CD4-positive, alpha-beta T cell treated with Interferon gamma for 1 hour (primary cell): ENCODE data around the gene CCDC3.

Source experiments
- DNase-seq: peaks from one replicate; pipeline ENCODE4 v3.0.0-alpha.2; 2020

The CCDC3 gene

GRCh38 chr10:12960941-12961340 lies 40.6 kb downstream of the CCDC3 start:
- DNase-seq, result no peak

DNA sequence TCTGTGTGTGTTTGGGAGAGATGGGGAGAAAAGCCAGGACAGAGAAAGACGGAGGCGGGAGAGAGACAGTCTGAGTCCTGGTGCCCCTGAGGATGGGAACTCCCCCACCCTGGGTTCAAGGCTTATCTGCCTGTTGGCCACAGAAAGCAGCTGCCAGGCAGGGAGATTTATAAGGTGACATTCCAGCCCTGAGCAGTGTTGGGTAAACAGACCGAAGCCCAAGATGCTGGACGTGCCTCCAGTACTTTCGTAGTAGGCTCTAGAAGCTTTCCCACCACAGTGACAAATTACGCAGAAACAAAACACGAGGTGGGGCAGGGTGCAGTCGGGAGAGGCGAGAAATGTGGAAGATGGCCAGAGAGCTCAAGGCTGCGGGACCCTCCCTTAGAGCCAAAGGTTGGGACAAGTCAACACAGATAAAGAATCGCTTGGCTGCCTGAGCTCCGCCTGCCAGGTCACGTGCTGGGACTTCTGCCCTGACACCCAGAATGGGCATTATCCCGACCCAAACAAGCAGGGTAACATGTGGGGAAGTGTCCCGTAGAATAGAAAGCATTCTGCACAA lies 41.1 kb downstream of the CCDC3 start:
- no peak for DNase-seq

DNA sequence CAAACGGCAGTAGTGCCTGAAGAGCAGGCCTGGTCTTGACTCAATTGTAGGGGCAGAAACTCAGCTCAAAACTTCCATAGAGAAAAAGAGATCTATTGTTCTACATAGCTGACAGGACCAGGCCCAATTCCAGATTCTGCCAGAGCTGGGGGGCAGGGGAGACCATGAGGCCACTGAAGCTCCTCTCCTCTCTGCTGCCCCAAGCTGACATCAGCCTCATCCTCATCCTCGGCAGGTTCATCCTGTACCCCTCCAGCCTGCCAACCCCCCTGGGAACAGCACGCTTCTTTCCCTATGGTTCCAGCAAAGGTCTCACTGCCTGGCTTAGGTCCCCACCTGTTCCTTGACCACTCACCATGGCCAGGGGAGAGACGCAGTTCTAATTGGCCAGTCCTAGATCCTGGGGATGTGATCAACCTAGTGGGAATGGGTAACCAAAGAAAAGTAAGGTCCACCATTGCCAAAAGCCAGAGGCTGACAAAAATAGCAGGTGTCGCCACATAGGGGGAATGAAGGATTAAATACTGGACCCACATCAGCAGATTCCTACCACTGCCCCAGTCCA lies 42.9 kb downstream of the CCDC3 start:
- DNase-seq, result no peak

- DNase-seq, result no peak
Measured at GRCh38 chr10:12957081-12957480, 44.4 kb downstream of the CCDC3 start.

- DNase-seq, result no peak
Measured at GRCh38 chr10:12954866-12955265, 46.6 kb downstream of the CCDC3 start.

GRCh38 chr10:12950583-12951128 lies 50.9 kb downstream of the CCDC3 start:
- no peak for DNase-seq

GRCh38 chr10:12949248-12949647 lies 52.3 kb downstream of the CCDC3 start:
- DNase-seq, result no peak

- no peak for DNase-seq
Measured at GRCh38 chr10:12947741-12948140, 53.8 kb downstream of the CCDC3 start.

- no peak for DNase-seq
Measured at GRCh38 chr10:12946372-12946771, 55.1 kb downstream of the CCDC3 start.

GRCh38 chr10:12945690-12946359 lies 55.7 kb downstream of the CCDC3 start:
- no peak for DNase-seq

- DNase-seq, result no peak
Measured at GRCh38 chr10:12944931-12945330, 56.6 kb downstream of the CCDC3 start.

GRCh38 chr10:12943425-12943824 lies 58.1 kb downstream of the CCDC3 start:
- DNase-seq, result no peak

DNA sequence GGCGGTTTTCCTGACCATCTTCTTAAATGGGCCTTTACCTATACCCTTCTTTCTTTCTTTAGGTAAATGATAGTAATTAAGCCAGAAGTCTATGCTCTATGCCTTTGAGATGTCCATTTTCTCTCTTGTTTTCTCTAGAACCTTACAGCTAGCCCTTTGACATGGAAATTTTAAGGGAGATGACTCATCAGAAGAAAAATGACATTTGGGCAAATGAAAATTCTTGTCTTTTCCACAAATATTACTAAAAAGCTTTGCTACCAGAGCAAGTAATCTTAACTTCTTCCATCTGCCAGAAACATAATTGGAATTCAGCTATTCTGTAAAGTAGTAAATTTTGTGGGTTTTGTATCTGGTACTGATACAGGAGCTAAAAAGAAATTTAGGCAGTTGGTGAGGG lies 59.5 kb downstream of the CCDC3 start:
- DNase-seq, result no peak

DNA sequence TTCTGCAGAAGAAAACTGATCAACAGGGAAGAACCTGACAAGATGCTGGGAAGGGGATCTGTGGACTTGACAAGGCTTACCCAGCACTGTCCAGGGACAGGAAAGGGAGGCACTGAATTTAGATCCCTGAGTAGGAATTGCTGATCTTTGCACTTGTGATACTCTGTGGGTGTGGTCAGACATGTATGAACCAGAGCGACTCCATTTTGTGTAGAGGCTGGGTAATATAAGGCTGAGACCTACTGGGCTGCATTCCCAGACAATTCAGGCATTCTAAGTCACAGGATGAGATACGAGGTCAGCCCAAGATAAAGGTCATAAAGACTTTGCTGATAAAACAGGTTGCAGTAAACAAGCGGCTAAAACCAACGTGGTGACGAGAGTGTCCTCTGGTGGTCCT lies 60.7 kb downstream of the CCDC3 start:
- DNase-seq, result no peak

DNA sequence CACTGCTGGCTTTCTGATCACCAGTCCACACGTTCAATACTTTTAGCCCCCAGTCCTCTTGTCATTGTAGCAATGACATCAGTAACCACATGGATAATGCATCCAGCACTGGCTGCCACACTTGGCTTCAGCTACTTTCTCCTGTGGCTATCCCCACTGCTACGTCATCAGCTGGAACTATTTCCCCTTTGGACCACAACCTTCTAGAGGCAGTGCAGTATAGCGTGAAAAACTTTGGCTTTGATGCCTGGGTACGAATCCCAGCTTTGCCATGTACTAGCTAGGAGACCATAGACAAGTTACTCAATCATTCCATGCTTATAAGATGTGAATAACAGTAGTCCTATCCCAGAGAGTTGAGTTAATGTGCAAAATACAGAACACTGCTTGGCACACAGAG lies 63.2 kb downstream of the CCDC3 start:
- no peak for DNase-seq

DNA sequence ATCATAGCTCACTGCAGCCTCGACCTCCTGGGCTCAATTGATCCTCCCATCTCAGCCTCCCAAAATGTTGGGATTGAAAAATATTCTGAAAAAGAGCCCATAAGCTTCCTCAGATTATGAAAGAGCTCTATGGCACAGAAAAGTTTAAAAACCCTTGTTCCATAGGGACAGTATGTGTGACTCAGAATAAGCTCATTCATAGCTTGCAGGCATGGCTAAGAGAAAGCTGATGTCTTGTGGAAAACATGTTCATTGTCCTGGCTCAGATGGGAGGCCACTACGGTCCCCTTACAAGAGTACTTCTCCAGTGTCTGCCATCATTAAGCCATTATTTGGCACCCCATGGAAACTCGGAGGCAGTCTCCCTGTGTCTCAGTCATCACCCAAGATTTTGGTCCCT lies 64.0 kb downstream of the CCDC3 start:
- no peak for DNase-seq

DNA sequence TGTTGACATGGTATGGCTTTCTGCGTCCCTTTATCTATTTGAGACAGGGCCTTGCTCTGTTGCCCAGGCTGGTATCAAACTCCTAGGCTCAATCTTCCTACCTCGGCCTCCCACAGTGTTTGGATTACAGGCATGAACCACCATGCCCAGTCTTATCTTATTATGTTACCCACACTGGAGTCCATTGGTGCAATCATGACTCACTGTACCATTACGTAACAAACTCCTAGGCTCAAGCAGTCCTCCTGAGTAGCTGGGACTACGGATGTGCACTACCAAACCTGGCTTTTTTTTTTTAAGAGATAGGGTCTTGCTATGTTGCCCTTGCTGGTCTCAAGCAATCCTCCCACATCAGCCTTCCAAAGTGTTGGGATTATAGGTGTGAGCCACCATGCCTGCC lies 66.7 kb downstream of the CCDC3 start:
- no peak for DNase-seq

- DNase-seq, result no peak
Measured at GRCh38 chr10:12929381-12929780, 72.1 kb downstream of the CCDC3 start.

- DNase-seq, result no peak
Measured at GRCh38 chr10:12928571-12928970, 72.9 kb downstream of the CCDC3 start.

DNA sequence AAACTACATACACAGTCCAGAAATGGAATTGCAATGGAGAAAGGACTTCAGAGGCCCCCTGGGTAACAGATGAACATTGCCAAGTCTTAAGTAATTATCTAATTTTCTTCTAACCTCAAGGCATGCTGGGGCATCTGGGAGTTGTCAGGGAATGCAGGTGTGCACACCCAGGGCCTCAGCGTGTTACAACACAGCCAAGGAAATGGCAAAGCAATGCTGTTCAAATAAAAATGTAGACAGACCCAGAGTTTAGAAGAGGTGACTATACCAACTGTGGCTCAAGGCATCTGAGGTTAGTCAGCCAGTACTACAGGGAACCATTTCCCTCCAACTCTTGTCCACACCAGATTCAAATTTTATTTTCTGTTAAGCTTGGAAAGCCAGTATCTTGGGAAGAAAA lies 73.6 kb downstream of the CCDC3 start:
- no peak for DNase-seq

DNA sequence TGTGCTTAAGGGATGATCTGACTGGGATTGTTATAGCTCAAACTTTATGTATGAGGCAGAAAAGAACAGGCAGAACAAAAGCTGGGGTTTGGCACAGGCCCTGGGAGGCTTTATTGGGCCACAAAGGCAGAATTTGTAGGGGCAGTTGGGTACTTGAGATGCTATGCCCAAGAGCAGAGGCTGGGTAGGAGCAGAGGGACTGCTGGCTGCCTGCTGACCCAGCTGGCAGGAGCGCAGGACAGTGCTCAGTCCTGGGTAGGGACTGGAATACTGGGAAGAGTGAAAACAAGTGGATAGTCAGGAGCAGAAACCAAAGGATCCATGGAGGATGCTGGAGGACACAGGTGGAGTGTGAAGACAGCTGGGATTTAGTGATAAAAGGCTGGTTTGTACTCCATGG lies 75.7 kb downstream of the CCDC3 start:
- no peak for DNase-seq

DNA sequence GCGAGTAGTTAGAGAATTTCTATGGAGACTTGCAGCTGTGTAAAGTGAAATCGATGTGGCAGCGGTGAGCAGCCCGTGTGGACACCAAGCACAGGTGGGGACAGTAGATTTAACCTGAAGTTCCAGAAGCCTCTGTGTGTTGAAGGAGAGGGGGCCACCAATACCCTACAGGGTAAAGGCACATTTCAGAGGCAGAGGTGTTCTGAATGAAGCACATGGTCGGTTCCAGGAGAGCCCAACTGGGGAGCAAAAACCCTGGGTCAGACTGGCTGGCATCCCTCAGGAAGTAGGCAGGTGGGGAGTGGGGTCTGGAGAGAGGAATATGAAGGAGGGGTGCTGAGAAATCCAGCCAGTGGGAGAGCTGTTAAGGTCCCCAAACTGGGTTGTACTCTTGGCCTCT lies 76.6 kb downstream of the CCDC3 start:
- no peak for DNase-seq

DNA sequence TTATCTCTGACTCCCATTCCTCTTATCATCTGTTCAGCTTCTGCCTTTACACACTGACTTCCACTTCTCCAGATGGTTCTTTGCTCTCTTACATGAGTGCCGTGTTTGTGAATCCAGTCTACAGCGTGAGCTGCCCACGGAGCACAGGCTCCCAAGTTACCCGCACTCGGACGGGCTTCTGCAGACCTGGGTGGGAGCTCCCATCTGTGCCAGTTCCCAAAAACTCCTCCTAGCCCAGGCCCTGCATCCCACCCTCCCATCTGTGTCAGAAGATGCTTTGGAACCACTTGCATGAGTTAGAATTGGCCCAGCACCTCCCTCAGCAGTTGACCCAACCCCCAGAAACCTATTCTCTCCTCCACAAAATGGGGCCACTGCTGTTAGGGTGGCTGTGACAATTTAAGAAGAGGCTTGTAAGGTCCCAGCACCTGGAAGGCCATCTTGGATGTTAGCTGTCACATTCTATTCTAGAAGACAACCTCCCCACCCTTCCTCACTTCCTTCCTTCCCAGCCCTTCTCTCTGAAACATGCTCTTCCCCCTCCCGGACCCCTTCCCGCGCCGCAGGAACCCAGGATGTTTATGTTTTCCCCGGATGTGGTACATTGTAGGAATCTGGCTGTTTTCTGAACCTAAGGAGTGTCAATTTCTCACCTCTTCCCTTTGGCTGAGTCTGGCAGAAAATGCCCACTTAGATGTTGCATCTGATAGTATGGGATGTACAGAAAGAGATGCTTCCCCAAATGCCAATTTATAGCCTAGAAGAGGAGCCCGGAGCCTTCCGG lies 79.2 kb downstream of the CCDC3 start:
- no peak for DNase-seq

DNA sequence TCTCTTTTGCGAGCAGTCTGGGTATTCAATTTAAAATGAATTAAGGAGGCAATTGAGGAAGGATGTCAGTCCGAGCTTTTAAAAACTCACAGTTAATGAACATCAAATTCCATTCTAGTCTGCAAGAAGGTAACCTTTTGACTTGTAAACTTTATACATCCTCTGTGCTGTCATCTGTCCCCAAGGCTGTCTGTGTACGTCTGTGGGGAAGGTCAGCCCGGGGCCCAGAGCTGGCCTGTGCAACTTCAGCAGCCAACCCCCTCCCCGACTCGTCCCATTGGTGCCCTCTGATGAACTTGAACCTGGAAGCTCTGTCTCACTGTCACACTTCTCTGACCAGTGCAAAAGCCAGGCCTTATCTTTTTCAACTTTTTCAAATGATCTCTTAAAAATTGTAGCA lies 80.3 kb downstream of the CCDC3 start:
- DNase-seq, result no peak
